Left colon (tissue), 2 donors: ENCODE measurements around the gene C1QTNF4. TPM values are rescaled to one million over a fixed set of nuclear protein-coding genes. Genes with fewer than 3 reads are reported as not detected.
"Not testable (repeated sequence)": the region's sequence is repeated elsewhere in the genome, so short reads cannot be mapped to it uniquely, and the experiment has no call there.

ENCODE experiments used
- ATAC-seq: fragments of 200-7000 bp; cut with Tn5 transposase; one replicate; pipeline ENCODE4 v1.9.1; 2020; ENCODE audit warnings: mild to moderate bottlenecking, moderate library complexity
- DNase-seq, 2 donors: peaks; one replicate each; pipeline ENCODE4 v3.0.0-alpha.2; 2020
- intact Hi-C, 2 donors: fragments of 100-400 bp; cut with DNase I in 1 of 2; cut with micrococcal nuclease in 1 of 2; formaldehyde crosslinking; loops; one replicate each; pipeline versions ENCODE4 v1.11.2 to v1.14.0; 2022; cut with DNase I, micrococcal nuclease
- total RNA-seq, 2 donors: library from RNA; stranded (reverse); fragmentation: NEBNext Ultra II Directional; extraction: Animal tissue kit (Norgen Biotek cat#: 25700); gene quantifications; one replicate each; pipeline ENCODE4 v1.2.1, GENCODE V29; 2021
- donor health status: DM: no; HTN: no; CAD: no.
- donor health status: DM: yes; HTN: yes; CAD: no.

C1QTNF4 gene
- total RNA-seq, 2 donors from 2014 or later: 0.34 to 0.53 TPM

DNA sequence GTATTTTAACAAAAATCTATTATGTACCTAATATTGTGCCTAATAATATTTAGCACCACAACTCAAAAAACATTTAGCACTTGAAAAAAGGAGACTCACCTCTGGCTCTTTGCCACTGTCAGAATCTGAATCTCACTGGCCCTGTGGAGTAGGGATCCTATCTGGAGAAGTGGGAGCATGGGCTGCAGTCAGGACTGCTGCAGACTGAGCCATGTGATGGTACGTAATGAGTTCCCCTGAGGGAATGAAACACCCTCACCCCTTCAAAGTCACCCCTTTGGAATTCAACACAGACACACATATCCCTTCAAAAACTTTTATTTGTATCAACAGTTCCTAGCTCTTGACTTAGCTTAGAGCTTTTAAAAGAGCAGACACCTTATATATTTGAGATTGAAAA, 22.3 kb downstream of the C1QTNF4 start:
- DNase-seq: no peak
- intact Hi-C loops: no loop called here
- no peak for ATAC-seq

DNA sequence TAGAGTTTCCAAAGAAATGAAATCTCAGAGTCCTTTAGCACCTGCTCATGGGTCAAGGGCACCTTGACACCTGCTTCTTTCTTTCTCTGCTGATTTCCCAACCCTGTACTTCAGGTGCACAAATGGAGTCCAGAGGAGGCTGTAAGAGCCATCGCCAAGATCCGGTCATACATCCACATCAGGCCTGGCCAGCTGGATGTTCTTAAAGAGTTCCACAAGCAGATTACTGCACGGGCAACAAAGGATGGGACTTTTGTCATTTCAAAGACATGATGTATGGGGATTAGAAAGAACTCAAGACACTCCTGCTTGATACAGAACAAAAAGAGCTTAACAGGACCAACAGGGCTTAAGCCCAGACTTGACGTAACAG, 22.9 kb downstream of the C1QTNF4 start:
- no peak for ATAC-seq
- DNase-seq: no peak
- intact Hi-C loops: no loop called here

- DNase-seq: no peak
- ATAC-seq: no peak
- intact Hi-C loops: no loop called here
Measured at GRCh38 chr11:47570651-47571356, 23.4 kb downstream of the C1QTNF4 start.

- ATAC-seq (no peak), DNase-seq (no peak)
- intact Hi-C loops: no loop called here
Measured at GRCh38 chr11:47569646-47570045, 24.6 kb downstream of the C1QTNF4 start.

- DNase-seq: peak in 1 of 2 donors; percentile 40
- ATAC-seq: peak; percentile 50
- intact Hi-C loops: no loop called here
Measured at GRCh38 chr11:47566149-47566698, 28.0 kb downstream of the C1QTNF4 start.

- ATAC-seq (peak; percentile 97), DNase-seq (peak; percentile 79 to 85)
- intact Hi-C loops: no loop called here
Measured at GRCh38 chr11:47565340-47566148, 28.7 kb downstream of the C1QTNF4 start, which contains the start of gene PTPMT1. Gene PTPMT1 (plus strand): TSS chr11:47565599. CDS start chr11:47565623, 24 bp downstream.

GRCh38 chr11:47564933-47565339, 29.3 kb downstream of the C1QTNF4 start:
- no peak for DNase-seq
- ATAC-seq: peak; percentile 7
- intact Hi-C loops: no loop called here

- ATAC-seq, intact Hi-C loops, DNase-seq: not testable (repeated sequence)
Measured at GRCh38 chr11:47564366-47564765, 29.8 kb downstream of the C1QTNF4 start.

DNA sequence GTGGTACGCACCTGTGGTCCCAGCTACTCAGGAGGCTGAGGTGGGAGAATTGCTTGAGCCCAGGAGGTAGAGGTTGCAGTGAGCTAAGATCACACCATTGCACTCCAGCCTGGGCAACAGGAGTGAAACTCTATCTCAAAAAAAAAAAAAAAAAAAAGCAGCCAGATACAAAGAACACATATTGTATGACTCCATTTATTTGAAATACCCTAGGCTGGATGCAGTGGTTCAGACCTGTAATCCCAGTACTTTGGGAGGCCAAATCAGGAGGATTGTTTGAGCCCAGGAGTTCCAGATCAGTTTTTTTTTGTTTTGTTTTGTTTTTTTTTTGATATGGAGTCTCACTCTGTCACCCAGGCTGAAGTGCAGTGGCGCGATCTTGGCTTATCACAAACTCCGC, 31.8 kb downstream of the C1QTNF4 start:
- intact Hi-C loops, DNase-seq, ATAC-seq: not testable (repeated sequence)

DNA sequence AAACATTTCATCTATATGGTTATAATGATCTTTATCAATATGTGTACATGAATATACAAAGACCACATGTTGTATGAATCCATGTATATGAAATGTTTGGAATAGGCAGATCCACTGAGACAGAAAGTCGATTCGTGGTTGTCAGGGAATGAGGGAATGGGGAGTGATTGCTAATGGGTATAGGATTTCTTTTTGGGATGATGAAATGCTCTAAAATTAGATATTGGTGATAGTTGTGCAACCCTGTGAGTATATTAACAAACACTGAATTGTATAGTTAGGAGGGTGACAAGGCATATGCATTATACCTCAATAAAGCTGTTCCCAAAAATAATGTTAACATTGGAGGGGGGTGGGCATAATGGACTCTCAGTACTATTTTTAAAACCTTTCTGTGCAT, 33.8 kb downstream of the C1QTNF4 start:
- intact Hi-C loops: no loop called here
- no peak for ATAC-seq
- no peak for DNase-seq

- DNase-seq (no peak), ATAC-seq (no peak)
- intact Hi-C loops: no loop called here
Measured at GRCh38 chr11:47558695-47559094, 35.5 kb downstream of the C1QTNF4 start.

DNA sequence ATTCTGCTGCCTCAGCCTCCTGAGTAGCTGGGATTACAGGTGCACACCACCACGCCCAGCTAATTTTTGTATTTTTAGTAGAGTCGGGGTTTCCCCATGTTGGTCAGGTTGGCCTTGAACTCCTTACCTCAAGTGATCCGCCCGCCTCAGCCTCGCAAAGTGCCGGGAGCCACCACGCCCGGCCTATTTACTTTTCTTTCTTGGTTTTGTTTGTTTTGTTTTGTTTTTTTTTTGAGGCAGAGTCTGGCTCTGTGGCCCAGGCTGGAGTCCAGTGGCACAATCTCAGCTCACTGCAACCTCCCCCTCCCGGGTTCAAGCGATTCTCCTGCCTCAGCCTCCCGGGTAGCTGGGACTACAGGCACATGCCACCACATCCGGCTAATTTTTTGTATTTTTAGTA, 37.2 kb downstream of the C1QTNF4 start:
- intact Hi-C loops, ATAC-seq, DNase-seq: not testable (repeated sequence)

GRCh38 chr11:47553406-47553743, 40.8 kb downstream of the C1QTNF4 start:
- DNase-seq (no peak), ATAC-seq (peak; percentile 15)
- intact Hi-C loops: no loop called here

DNA sequence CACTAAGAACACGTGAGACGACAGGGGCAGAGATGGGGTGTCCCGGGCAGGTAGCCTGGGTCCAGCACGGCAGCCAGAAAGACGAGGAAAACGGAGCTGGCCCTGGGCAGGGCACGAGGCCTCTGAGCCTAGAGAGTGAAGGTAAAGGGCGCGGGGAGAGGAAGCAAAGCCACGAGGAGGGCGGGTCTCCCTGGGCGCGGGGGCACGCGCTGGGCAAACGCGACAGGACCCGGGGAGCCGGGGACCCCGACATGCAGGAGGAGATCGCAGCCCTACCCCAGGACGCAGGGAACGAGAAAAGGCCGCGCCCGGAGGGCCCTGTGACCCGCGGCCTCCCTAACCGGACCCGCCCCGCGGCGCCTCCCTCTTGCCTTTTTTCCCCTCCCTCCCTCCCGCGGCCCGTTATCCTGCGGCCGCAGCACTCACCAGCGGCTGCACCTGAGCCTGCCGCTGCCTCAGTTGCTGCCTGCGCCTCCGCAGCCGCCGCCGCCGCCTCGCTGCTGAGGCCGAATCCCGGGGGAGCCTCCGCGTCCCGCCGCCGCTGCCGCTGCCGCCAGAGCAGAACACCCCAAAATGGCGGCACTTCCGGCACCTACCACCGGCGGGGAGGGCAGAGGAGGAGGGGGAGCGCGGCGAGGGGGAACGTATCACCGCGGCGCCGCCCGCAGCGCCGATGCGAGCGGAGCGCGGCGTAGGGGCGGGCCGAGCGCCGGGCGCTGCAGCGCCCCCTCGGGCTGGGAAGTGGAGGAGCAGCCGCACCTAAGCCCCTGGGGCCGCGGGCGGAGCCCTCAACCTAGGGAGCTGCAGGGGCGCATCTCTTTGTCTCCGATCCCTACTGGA, 41.4 kb downstream of the C1QTNF4 start, which contains the start of gene CELF1:
Gene CELF1, minus strand, starts transcription at position 567 of the 840 bp plus-strand sequence. CDS start 53,609 bp downstream, outside the sequence.
- DNase-seq: peak; percentile 90 to 93
- peak; percentile 92 for ATAC-seq
- intact Hi-C loops: no loop called here

DNA sequence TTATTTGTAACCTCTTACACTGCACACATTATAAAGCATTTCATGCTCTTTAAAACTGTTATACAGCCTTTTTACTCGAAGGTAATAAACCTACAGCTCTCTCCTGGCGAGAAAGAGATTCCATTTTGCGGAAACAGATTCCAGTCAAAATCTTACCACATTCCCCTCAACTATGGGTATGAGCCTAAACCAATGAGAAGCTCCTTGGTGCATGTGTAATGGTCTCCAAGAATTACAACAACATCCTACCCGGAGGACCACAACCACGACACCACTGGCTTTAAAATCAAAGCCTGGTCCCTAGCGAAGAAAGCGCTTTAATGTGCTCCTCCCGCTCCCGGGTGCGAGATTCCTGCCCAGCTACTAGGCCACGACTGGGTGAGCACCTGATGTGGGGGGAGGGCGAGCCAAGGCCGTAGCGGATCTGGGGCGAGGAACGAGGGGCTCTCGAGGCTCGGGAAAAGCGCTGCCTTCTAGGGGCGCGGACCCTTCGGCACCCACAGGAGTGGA, 42.1 kb downstream of the C1QTNF4 start:
- intact Hi-C loops: no loop called here
- DNase-seq: no peak
- ATAC-seq: peak; percentile 28

GRCh38 chr11:47551086-47551485, 43.1 kb downstream of the C1QTNF4 start:
- no peak for DNase-seq
- intact Hi-C loops: no loop called here
- peak; percentile 13 for ATAC-seq

DNA sequence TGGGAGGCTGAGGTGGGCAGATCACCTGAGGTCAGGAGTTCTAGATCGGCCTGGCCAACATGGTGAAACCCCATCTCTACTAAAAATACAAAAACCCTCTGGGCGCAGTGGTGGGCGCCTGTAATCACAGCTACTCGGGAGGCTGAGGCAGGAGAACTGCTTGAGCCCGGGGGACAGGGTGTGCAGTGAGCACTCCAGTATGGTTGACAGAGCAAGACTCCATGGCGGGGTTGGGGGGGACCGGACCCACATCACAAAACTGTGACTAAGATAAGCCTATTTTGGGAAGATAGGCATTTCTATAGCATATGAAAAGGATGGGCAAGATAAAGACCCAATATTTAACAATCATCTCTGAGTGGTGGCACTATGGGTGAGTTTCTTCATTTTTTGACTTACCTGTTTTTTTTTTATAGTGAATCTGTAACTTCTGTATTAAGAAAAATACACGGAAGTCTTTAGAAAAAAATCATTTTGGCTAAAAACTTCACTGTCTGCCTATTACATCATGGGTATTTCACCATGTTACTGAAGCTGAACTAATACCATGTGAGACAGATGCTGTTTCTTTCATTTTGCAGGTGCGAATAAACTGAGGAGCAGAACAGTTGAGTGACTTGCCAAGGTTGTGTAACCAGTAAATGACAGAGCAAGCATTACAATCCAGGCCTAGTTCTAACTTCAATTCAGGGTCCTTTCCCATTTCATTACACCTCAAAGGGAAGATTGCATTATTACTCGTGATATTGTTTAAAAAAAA, 43.7 kb downstream of the C1QTNF4 start:
- no peak for ATAC-seq
- intact Hi-C loops: no loop called here
- DNase-seq: no peak

GRCh38 chr11:47546274-47546673, 47.9 kb downstream of the C1QTNF4 start:
- DNase-seq, intact Hi-C loops, ATAC-seq: not testable (repeated sequence)
